ENCODE measurements around the gene HEPN1. TPM values are rescaled to one million over a fixed set of nuclear protein-coding genes. Genes with fewer than 3 reads are reported as not detected.

The HEPN1 gene
- total RNA-seq, 1 donor from 2014 or later = not detected

- peaks cover 19% of the 10 kb centered on the region for H3K27me3 Mint-ChIP-seq
- H3K36me3 Mint-ChIP-seq (ENCODE audit: insufficient read depth) = no peaks in the 10 kb centered on the region
- H3K9me3 Mint-ChIP-seq (ENCODE audit: low read depth) = no peaks in the 10 kb centered on the region
- no peak overlapping the region for H3K27ac Mint-ChIP-seq
- no peak for DNase-seq (ENCODE audit: low spot score, unreplicated experiment)
- no peak for TF ChIP-seq CTCF (IDR thresholded peaks at IDR 0.05; ENCODE audit: unreplicated experiment)
- no peak overlapping the region for H3K4me3 Mint-ChIP-seq (ENCODE audit: low read depth)
- peaks cover 5% of the 10 kb centered on the region for H3K4me1 Mint-ChIP-seq (ENCODE audit: low read depth)
Measured at GRCh38 chr11:124938970-124939369, 19.9 kb downstream of the HEPN1 start.

GRCh38 chr11:124941703-124942102 is 22.7 kb downstream of the HEPN1 start:
- H3K9me3 Mint-ChIP-seq (ENCODE audit: low read depth) = no peaks in the 10 kb centered on the region
- peaks cover 5% of the 10 kb centered on the region for H3K4me1 Mint-ChIP-seq (ENCODE audit: low read depth)
- H3K36me3 Mint-ChIP-seq (ENCODE audit: insufficient read depth) = no peaks in the 10 kb centered on the region
- no peak for TF ChIP-seq CTCF (IDR thresholded peaks at IDR 0.05; ENCODE audit: unreplicated experiment)
- H3K4me3 Mint-ChIP-seq (ENCODE audit: low read depth) = no peak overlapping the region
- no peak overlapping the region for H3K27ac Mint-ChIP-seq
- DNase-seq (ENCODE audit: low spot score, unreplicated experiment) = no peak
- peaks cover 13% of the 10 kb centered on the region for H3K27me3 Mint-ChIP-seq

- Mint-ChIP-seq H3K27ac (peak overlapping the region; percentile 78), H3K4me3 (ENCODE audit: low read depth) (no peak overlapping the region)
Measured at GRCh38 chr11:124942466-124943253, 23.6 kb downstream of the HEPN1 start.

GRCh38 chr11:124943254-124943616 is 24.2 kb downstream of the HEPN1 start:
- Mint-ChIP-seq H3K27ac (peak overlapping the region; percentile 78), H3K36me3 (ENCODE audit: insufficient read depth) (no peaks in the 10 kb centered on the region), H3K9me3 (ENCODE audit: low read depth) (peaks cover under 1% of the 10 kb centered on the region), H3K27me3 (peaks cover 7% of the 10 kb centered on the region), H3K4me1 (ENCODE audit: low read depth) (peaks cover 5% of the 10 kb centered on the region), H3K4me3 (ENCODE audit: low read depth) (no peak overlapping the region)
- no peak for DNase-seq (ENCODE audit: low spot score, unreplicated experiment)
- TF ChIP-seq CTCF (IDR thresholded peaks at IDR 0.05; ENCODE audit: unreplicated experiment) = no peak

More at GRCh38 chr11:124942466-124943253, 23.6 kb downstream of the HEPN1 start:
- DNase-seq (ENCODE audit: low spot score, unreplicated experiment) = no peak
- peaks cover 6% of the 10 kb centered on the region for H3K27me3 Mint-ChIP-seq
- TF ChIP-seq CTCF (IDR thresholded peaks at IDR 0.05; ENCODE audit: unreplicated experiment) = no peak
- no peaks in the 10 kb centered on the region for H3K9me3 Mint-ChIP-seq (ENCODE audit: low read depth)
- H3K36me3 Mint-ChIP-seq (ENCODE audit: insufficient read depth) = no peaks in the 10 kb centered on the region
- H3K4me1 Mint-ChIP-seq (ENCODE audit: low read depth) = peaks cover 5% of the 10 kb centered on the region

GRCh38 chr11:124943741-124944140 is 24.7 kb downstream of the HEPN1 start:
- Mint-ChIP-seq H3K9me3 (ENCODE audit: low read depth) (peaks cover 6% of the 10 kb centered on the region), H3K4me1 (ENCODE audit: low read depth) (peaks cover 5% of the 10 kb centered on the region), H3K27ac (no peak overlapping the region), H3K27me3 (peaks cover 12% of the 10 kb centered on the region), H3K36me3 (ENCODE audit: insufficient read depth) (no peaks in the 10 kb centered on the region), H3K4me3 (ENCODE audit: low read depth) (no peak overlapping the region)
- no peak for DNase-seq (ENCODE audit: low spot score, unreplicated experiment)
- TF ChIP-seq CTCF (IDR thresholded peaks at IDR 0.05; ENCODE audit: unreplicated experiment) = no peak
